A172 (cell line): ENCODE data around the gene TMEM131L. TPM values are rescaled to one million over a fixed set of nuclear protein-coding genes. Genes with fewer than 3 reads are reported as not detected.

Source experiments
- DNase-seq: peaks from one replicate; pipeline ENCODE4 v3.0.0-alpha.2; 2015; ENCODE audit warnings: low spot score
- total RNA-seq: library from RNA; depleted of rRNA; stranded (reverse); fragments of >200 nt; shearing (Covaris generic); gene quantifications from 2 replicates; pipeline ENCODE4 v1.2.3, GENCODE V29; 2014

TMEM131L gene
- total RNA-seq, 1 experiment from 2014 or later = 9.0 TPM

DNA sequence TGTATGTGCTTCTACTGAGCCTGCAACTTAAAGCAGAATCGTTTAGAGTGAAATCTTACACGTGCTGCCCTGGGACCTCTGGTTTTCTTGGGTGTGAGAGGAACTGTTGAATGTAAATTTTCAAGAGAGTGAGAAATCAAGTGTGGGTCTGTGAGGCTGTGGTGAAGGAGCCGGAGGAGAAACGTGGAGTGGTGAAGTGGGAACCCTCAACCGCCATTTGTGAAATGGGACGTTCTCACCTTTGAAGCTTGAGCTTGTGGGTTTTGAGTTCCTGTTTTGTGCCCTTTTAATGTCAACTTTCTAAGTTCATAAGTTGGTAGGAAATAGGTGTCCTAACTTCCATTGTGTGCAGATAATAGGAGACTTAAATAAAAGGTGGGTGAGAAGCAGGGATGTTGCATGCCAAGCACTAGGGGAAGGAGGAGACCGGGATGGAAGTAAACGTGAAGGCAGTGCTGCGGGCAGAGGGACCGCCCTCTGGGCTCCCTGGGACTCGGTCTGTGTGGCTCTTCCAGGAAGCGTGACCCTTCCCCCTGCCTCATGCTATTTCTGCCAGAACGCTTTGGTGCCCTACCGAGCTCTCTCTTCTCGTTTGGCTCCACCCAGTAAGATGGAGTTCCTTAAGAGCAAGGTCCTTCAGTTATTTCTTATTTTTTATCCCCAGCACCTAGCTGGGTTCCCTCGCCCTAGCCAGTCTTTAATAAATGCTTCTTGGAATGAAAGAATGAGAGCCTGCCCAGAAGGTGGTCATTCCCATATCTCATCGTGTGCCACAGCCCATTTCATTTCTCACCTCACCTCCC lies 56.0 kb downstream of the TMEM131L start:
- DNase-seq = no peak

- DNase-seq = no peak
Observed at GRCh38 chr4:153522802-153523094, 56.6 kb downstream of the TMEM131L start.

DNA sequence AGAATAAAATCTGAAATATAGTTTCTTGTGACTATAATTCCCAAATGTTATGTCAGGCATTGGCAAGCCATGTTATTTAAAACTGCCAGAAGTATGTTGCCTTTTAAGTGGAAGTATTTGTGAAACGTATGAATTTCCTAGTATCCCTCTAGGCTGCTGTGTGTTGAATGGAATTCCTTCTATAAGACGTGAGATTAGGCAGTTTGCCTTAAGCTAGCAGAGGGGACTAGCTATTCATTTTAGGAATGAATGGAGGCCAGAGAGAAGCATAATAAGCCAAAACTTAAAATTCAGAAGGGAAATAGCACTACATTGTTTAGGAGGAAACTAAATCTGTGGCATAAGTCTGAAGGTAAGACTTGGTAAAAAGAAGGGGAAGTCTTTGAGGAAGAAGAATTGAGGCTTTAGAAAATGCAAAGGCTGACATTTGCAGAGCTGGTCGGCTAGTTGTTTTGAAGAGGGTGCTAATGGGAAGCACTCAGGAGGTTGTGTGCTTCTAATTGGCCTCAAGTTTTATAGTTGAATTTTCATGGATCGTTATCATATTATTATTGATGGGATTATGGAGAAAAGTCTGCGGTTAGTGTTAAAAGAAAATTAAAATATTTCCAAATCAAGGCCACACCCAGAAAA lies 57.1 kb downstream of the TMEM131L start:
- no peak for DNase-seq

GRCh38 chr4:153523941-153524386 lies 57.8 kb downstream of the TMEM131L start:
- no peak for DNase-seq

- no peak for DNase-seq
Observed at GRCh38 chr4:153524682-153525081, 58.5 kb downstream of the TMEM131L start.

DNA sequence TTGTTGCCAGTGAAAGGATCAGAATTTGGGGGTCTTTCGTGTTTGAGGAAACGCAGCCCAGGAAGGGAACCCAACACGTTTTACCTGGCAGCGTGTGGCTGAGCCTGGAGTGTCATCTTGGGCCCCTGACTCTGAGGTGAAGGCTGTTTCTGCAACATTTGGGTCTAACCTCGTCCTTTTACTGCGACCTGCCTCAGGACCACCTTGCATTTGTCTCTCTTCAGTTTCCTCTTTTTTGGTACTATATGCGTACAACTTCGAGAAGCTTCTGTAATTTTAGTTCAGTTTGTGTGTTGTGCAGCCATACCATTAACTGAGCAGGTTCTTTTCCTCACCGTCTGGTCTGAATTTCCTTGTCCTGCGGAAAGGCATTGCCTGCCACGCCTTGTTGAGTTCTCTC lies 61.5 kb downstream of the TMEM131L start:
- DNase-seq = no peak

DNA sequence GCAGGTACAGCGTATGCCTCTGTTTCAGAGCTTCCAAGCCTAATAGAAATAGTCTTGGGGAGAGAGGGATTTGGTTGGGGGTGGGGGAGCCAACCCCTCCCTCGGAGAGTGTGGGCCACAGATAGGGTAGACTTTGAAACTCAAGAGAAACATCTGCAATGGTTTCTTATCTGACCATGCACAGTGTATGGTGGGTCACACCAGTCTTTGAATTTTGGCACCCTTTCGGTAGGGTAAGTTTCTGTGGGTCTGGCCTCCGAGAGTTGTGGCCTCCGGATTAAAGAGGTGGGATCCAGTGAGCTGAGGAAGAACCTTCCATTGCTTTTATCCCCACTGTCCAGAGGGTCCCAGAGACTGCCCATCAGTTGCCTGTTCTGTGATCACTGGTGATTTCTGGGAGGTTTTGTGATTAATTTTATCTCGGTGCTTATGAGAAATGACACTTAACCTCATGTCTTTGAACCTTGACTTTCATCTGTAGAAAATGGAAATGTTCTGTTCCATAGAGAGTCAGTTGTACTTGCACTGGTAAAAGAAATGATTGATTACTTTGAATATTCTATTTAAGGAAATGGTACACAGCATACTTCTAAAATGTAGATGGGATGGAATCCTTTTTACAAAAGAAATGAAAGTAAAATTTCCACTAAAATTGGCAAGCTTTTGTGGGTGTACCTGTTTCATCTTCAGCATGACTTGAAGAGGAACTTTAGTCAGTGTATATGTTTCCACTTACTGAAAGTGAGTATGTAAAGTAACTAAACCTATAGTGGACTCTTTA lies 62.7 kb downstream of the TMEM131L start:
- DNase-seq = no peak

DNA sequence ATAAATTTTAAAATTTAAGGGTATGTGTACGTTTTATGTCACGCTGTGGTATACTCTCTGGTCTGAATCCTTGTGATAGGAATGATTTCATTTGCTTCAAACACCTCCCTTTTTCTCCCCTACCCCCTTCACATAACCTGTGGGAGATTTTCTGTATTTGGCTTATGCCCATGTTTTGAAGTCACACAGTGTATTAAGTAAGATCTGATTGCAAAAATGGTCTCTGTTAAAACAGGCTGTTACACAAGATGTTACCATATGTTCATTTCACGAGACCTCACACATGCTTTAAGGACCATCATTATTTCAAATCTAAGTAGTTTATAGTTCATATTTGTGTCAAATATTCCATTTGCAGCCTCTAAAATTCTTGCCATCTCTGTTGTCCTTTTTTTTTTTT lies 63.5 kb downstream of the TMEM131L start:
- no peak for DNase-seq

DNA sequence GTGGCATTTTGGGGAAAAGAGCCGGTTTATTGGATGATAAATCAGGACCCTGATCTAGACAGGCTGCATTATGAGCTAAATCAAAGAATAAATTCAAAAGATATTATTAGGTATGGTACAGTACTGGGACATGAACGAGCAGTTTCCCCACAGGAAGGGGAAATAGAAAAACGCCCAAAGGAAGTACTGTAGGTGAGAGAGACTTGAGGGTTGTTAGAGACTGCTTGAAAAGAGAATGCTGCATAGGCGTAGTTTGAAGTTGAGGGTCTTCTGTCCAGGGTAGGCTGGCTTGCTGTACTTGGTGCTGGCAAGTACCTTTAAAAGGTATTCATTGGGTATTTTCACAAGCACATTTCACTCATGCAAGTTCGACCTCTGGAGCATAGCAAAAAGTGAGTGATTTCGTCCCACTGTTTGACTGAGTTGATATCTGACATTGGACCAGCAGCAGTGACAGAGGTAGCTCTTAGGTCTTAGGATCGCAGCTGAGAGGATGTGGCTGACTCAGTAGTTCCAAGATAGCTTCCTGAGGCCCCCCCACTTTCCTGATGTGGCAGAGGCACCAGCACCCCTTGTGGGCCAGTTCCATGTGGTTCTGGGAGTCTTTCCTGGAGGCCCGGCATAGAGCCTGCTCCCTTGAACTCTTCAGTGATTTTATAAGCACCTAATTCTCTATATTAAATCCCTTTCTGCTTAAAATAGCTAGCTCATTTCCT lies 64.3 kb downstream of the TMEM131L start:
- no peak for DNase-seq

DNA sequence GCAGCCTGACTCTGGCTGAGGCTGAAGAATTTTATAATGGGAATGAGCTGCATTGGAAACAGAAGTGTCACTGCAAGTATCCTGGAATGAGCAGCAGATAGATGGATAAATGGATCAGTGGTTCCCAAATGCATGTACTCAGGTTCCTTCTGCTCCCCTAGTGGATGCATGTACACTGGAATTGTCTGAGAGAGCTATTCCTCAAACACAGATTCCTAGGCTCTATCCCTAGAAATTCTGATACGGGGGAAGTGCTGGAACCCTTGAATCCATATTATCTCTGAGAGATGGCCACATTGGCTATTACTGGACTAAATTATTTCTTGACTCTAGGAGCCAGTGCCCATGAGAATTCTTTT lies 64.8 kb downstream of the TMEM131L start:
- no peak for DNase-seq

GRCh38 chr4:153531976-153532626 lies 65.9 kb downstream of the TMEM131L start:
- no peak for DNase-seq

DNA sequence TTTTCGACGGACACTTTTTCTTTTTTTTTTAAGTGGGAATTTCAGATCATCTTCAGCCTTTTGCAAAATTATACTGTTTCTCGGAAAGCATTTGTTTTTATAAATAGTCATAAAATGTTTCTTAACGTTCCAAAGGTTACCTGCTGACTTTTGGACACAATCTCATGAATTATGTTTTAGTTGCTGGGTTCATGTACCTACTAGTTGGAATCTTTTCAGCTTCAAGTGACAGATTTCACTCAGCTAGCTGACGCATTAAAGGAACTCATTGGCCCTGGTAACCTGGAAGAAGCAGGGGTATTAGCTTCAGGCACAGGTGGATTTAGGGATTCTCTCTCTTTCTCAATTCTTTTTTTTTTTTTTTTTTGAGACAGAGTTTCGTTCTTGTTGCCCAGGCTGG lies 66.5 kb downstream of the TMEM131L start:
- no peak for DNase-seq

- DNase-seq = no peak
Observed at GRCh38 chr4:153533387-153533786, 67.2 kb downstream of the TMEM131L start.

DNA sequence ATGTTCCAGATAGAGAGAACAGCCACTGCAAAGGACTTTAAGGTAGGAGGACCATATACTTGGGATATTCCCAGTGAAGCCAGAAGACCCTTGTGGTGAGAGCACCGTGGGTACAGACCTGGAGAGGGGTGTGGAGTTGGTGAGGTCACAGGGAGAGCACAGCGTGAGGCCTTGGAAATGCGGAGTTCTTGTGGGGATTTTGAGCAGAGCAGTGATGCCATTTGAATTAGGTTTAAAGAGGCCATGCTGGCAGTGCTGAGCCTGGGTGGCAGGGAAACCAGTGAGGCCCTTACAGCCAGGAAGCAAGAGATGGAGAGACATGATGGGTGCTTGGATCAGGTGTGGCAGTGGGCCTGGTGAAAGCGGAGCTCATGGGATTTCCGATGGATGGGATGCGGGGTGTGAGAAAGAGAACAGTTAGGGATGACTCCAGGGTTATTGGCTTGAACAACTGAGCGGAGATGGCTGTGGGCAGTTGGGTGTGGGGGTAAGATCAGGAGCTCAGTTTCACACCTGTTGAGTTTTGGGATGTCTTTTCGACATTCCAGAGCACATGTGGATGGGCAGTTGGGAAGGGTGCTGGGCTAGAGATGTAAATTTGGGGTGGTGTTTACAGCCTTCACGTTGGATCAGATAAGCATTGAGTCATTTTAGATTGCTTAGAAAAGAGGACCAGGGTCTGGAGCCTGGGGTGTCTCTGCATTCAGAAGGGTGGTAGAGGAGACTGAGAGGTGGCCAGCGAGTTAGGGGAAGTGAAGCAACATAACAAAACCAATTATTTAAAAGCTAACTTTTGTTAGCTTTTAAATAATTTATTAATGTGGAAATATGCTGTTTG lies 68.9 kb downstream of the TMEM131L start:
- no peak for DNase-seq

DNA sequence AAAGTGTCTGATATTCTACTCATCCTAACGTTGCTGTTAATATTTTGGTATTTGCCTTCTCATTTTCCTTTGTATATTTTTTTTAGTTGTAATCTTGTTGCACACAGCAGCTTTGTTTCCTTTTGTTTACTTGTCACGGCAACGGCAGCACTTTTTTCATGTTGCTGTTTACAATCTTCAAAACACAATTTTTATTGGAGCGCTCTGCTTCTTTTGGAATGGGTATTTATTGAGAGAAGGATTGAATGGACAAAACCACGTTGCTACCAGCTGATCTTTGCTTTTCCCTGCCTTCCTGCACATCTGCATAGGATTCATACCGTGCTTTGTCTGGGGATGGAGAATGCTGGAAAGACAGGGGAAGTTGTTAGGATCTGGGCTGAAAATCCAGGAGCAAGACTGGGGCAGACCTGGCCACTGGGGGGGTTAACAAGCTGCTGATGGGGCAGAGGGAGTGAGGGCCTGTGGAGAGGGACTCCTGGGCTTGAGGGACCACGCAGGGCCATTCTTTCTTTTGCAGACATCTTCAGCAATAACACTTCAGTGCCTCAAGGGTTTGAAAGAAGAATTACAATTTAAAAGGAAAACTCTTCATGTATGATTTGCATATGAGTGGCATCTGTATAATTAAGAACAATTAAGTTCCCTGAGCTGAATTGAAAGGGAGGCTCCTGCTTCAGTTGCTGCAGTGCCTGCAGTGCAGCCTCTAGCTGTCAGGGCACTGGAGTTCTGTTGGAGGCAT lies 69.8 kb downstream of the TMEM131L start:
- no peak for DNase-seq

DNA sequence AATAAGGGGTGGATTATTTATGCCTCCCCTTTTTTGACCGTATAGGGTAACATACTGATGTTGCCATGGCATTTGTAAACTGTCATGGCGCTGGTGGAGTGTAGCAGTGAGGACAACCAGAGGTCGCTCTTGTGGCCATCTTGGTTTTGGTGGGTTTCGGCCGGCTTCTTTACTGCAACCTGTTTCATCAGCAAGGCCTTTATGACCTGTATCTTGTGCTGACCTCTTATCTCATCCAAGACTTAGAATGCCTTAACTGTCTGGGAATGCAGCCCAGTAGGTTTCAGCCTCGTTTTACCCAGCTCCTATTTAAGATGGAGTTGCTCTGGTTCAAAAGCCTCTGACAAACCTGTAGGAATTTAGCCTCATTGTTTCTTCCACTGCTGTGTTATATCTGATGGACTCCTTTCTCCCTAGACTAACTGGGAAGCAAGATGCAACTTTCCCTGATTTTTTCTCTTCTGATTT lies 71.4 kb downstream of the TMEM131L start:
- no peak for DNase-seq

GRCh38 chr4:153538487-153539357 lies 72.6 kb downstream of the TMEM131L start:
- no peak for DNase-seq

GRCh38 chr4:153539422-153539821 lies 73.3 kb downstream of the TMEM131L start:
- DNase-seq = no peak
